Skeletal muscle satellite cell (primary cell): ENCODE measurements around the gene GALNT16.

Source experiments
- H3K27me3 ChIP-seq: 2 replicates; pipeline ENCODE4 v1.7.0; 2013; ENCODE audit warnings: low read length; ENCODE audit not compliant: control insufficient read depth, insufficient read depth
- H3K36me3 ChIP-seq: 2 replicates; pipeline ENCODE4 v1.7.0; 2013; ENCODE audit warnings: mild to moderate bottlenecking, control low read depth, low read length; ENCODE audit not compliant: insufficient read depth
- H3K4me1 ChIP-seq: 2 replicates; pipeline ENCODE4 v1.7.0; 2013; ENCODE audit warnings: low read length; ENCODE audit not compliant: control insufficient read depth, insufficient read depth
- H3K4me2 ChIP-seq: 2 replicates; pipeline ENCODE4 v1.7.0; 2013; ENCODE audit warnings: mild to moderate bottlenecking, low read length
- H3K4me3 ChIP-seq: 2 replicates; pipeline ENCODE4 v1.7.0; 2013; ENCODE audit warnings: low read length
- H3K9ac ChIP-seq: 2 replicates; pipeline ENCODE4 v1.7.0; 2013; ENCODE audit warnings: mild to moderate bottlenecking, low read depth, low read length, moderate library complexity
- H3K9me3 ChIP-seq: replicated peaks from 2 replicates; pipeline ENCODE4 v1.7.0; 2013; ENCODE audit warnings: mild to moderate bottlenecking, control low read depth, low read length

The GALNT16 gene

GRCh38 chr14:69332782-69333395 is 72.9 kb downstream of the GALNT16 start:
- Histone ChIP-seq H3K27me3 (peaks cover 14% of the 10 kb centered on the region), H3K4me1 (no peaks in the 10 kb centered on the region), H3K4me3 (no peak overlapping the region), H3K36me3 (no peaks in the 10 kb centered on the region), H3K4me2 (no peak overlapping the region), H3K9ac (no peak overlapping the region), H3K9me3 (no peaks in the 10 kb centered on the region)

GRCh38 chr14:69333791-69334337 is 73.9 kb downstream of the GALNT16 start:
- no peak overlapping the region for H3K4me2 ChIP-seq
- no peaks in the 10 kb centered on the region for H3K4me1 ChIP-seq
- no peaks in the 10 kb centered on the region for H3K36me3 ChIP-seq
- H3K27me3 ChIP-seq = peaks cover 14% of the 10 kb centered on the region
- H3K4me3 ChIP-seq = no peak overlapping the region
- H3K9ac ChIP-seq = no peak overlapping the region
- H3K9me3 ChIP-seq = no peaks in the 10 kb centered on the region

GRCh38 chr14:69334576-69334975 is 74.6 kb downstream of the GALNT16 start:
- no peaks in the 10 kb centered on the region for H3K9me3 ChIP-seq

GRCh38 chr14:69335371-69335771 is 75.4 kb downstream of the GALNT16 start:
- Histone ChIP-seq H3K4me3 (no peak overlapping the region), H3K4me1 (no peaks in the 10 kb centered on the region), H3K36me3 (no peaks in the 10 kb centered on the region), H3K9ac (no peak overlapping the region), H3K9me3 (no peaks in the 10 kb centered on the region), H3K27me3 (peaks cover 16% of the 10 kb centered on the region), H3K4me2 (no peak overlapping the region)

More at GRCh38 chr14:69334576-69334975, 74.6 kb downstream of the GALNT16 start:
- H3K4me2 ChIP-seq = no peak overlapping the region
- H3K27me3 ChIP-seq = peaks cover 16% of the 10 kb centered on the region
- H3K9ac ChIP-seq = no peak overlapping the region
- no peaks in the 10 kb centered on the region for H3K4me1 ChIP-seq
- no peak overlapping the region for H3K4me3 ChIP-seq
- H3K36me3 ChIP-seq = no peaks in the 10 kb centered on the region

- no peaks in the 10 kb centered on the region for H3K4me1 ChIP-seq
- no peak overlapping the region for H3K4me2 ChIP-seq
- peaks cover 23% of the 10 kb centered on the region for H3K27me3 ChIP-seq
- no peaks in the 10 kb centered on the region for H3K36me3 ChIP-seq
- no peak overlapping the region for H3K4me3 ChIP-seq
- no peaks in the 10 kb centered on the region for H3K9me3 ChIP-seq
- no peak overlapping the region for H3K9ac ChIP-seq
Measured at GRCh38 chr14:69337984-69338383, 78.0 kb downstream of the GALNT16 start.

- Histone ChIP-seq H3K36me3 (no peaks in the 10 kb centered on the region), H3K4me3 (no peak overlapping the region), H3K9ac (no peak overlapping the region), H3K9me3 (no peaks in the 10 kb centered on the region), H3K4me1 (no peaks in the 10 kb centered on the region), H3K27me3 (peaks cover 23% of the 10 kb centered on the region), H3K4me2 (no peak overlapping the region)
Measured at GRCh38 chr14:69339426-69339825, 79.5 kb downstream of the GALNT16 start.

- Histone ChIP-seq H3K36me3 (no peaks in the 10 kb centered on the region), H3K4me3 (no peak overlapping the region), H3K4me1 (no peaks in the 10 kb centered on the region), H3K27me3 (peaks cover 9% of the 10 kb centered on the region), H3K9ac (no peak overlapping the region), H3K4me2 (no peak overlapping the region), H3K9me3 (no peaks in the 10 kb centered on the region)
Measured at GRCh38 chr14:69342928-69343525, 83.1 kb downstream of the GALNT16 start.

GRCh38 chr14:69344171-69344570 is 84.2 kb downstream of the GALNT16 start:
- no peaks in the 10 kb centered on the region for H3K9me3 ChIP-seq
- H3K4me3 ChIP-seq = no peak overlapping the region
- no peak overlapping the region for H3K9ac ChIP-seq
- H3K27me3 ChIP-seq = peaks cover 11% of the 10 kb centered on the region
- H3K4me1 ChIP-seq = no peaks in the 10 kb centered on the region
- no peaks in the 10 kb centered on the region for H3K36me3 ChIP-seq
- no peak overlapping the region for H3K4me2 ChIP-seq

- Histone ChIP-seq H3K4me1 (no peaks in the 10 kb centered on the region), H3K4me2 (no peak overlapping the region), H3K9me3 (no peaks in the 10 kb centered on the region), H3K36me3 (no peaks in the 10 kb centered on the region), H3K4me3 (no peak overlapping the region), H3K27me3 (peaks cover 11% of the 10 kb centered on the region), H3K9ac (no peak overlapping the region)
Measured at GRCh38 chr14:69345402-69345801, 85.4 kb downstream of the GALNT16 start.

- H3K4me3 ChIP-seq = no peak overlapping the region
- no peaks in the 10 kb centered on the region for H3K36me3 ChIP-seq
- H3K9ac ChIP-seq = no peak overlapping the region
- H3K27me3 ChIP-seq = peaks cover 5% of the 10 kb centered on the region
- H3K9me3 ChIP-seq = no peaks in the 10 kb centered on the region
- no peak overlapping the region for H3K4me2 ChIP-seq
- no peaks in the 10 kb centered on the region for H3K4me1 ChIP-seq
Measured at GRCh38 chr14:69346710-69347109, 86.8 kb downstream of the GALNT16 start.

GRCh38 chr14:69349091-69349777 is 89.3 kb downstream of the GALNT16 start:
- H3K36me3 ChIP-seq = no peaks in the 10 kb centered on the region
- no peaks in the 10 kb centered on the region for H3K4me1 ChIP-seq
- peaks cover 11% of the 10 kb centered on the region for H3K27me3 ChIP-seq
- no peak overlapping the region for H3K4me3 ChIP-seq
- no peak overlapping the region for H3K9ac ChIP-seq
- H3K9me3 ChIP-seq = no peaks in the 10 kb centered on the region
- no peak overlapping the region for H3K4me2 ChIP-seq
